K562 (cell line): ENCODE data around the gene TMIGD2. TPM values are rescaled to one million over a fixed set of nuclear protein-coding genes. Genes with fewer than 3 reads are reported as not detected.

Experiments
- BHLHE40 ChIP-seq: IDR thresholded peaks from 2 replicates; pipeline ENCODE4 v1.6.1; 2011; ENCODE audit warnings: low read length, improper control_type of control experiment
- ETV5 ChIP-seq: sonication (generic); formaldehyde crosslinking; IDR thresholded peaks from 2 replicates; pipeline ENCODE4 v1.4.0; 2020; ENCODE audit warnings: low read depth, mild to moderate bottlenecking, missing genetic modification reagents
- HDAC2 ChIP-seq: fragments of 450-650 bp; IDR thresholded peaks from 2 replicates; pipeline ENCODE4 v1.6.1; 2016; ENCODE audit warnings: mild to moderate bottlenecking
- MAFG ChIP-seq: fragments of 450-650 bp; conservative IDR thresholded peaks from 2 replicates; pipeline ENCODE4 v1.6.1; 2016; ENCODE audit warnings: missing genetic modification characterization, missing compliant biosample characterization
- NR2C2 ChIP-seq, 2 experiments: fragments of 200-800 bp in 1 of 2; sonication (Bioruptor generic) in 1 of 2; sonication (generic) in 1 of 2; formaldehyde crosslinking in 1 of 2; IDR thresholded peaks; 2 replicates each; pipeline versions ENCODE4 v1.6.1 to v1.8.0; 2016 to 2022; ENCODE audit warnings: mild to moderate bottlenecking in 1 of 2, missing compliant biosample characterization in 1 of 2, missing genetic modification characterization in 1 of 2, missing genetic modification reagents in 1 of 2
- OTX1 ChIP-seq: fragments of 450-650 bp; formaldehyde crosslinking; IDR thresholded peaks from 2 replicates; pipeline ENCODE4 v1.4.0; 2022; ENCODE audit warnings: mild to moderate bottlenecking
- RBBP5 ChIP-seq: fragments of 200-600 bp; sonication (generic); IDR thresholded peaks from 2 replicates; pipeline ENCODE4 v1.6.1; 2012; ENCODE audit warnings: borderline replicate concordance, mild to moderate bottlenecking, low read length, control low read depth, inconsistent platforms; ENCODE audit not compliant: insufficient read depth, poor library complexity, severe bottlenecking
- SETDB1 ChIP-seq: IDR thresholded peaks from one replicate; pipeline ENCODE4 v1.6.1; 2012; ENCODE audit warnings: low read length, control low read depth, inconsistent platforms
- SP1 ChIP-seq: sonication (generic); formaldehyde crosslinking; IDR thresholded peaks from 2 replicates; pipeline ENCODE4 v1.8.1; 2022; ENCODE audit warnings: mild to moderate bottlenecking, missing genetic modification reagents
- SP2 ChIP-seq: IDR thresholded peaks from 2 replicates; pipeline ENCODE4 v1.6.1; 2011; ENCODE audit warnings: mild to moderate bottlenecking, low read depth, low read length, moderate library complexity; ENCODE audit not compliant: poor library complexity, severe bottlenecking; ENCODE audit errors: extremely low read depth
- TAL1 ChIP-seq: fragments of 450-650 bp; IDR thresholded peaks from 2 replicates; pipeline ENCODE4 v1.6.1; 2016; ENCODE audit warnings: mild to moderate bottlenecking
- THRAP3 ChIP-seq: fragments of 450-650 bp; IDR thresholded peaks from 2 replicates; pipeline ENCODE4 v1.6.1; 2016; ENCODE audit warnings: mild to moderate bottlenecking, inconsistent platforms, borderline replicate concordance
- ZKSCAN1 ChIP-seq: fragments of 150-350 bp; IDR thresholded peaks from 2 replicates; pipeline ENCODE4 v1.6.1; 2016; ENCODE audit warnings: low read depth, low read length
- ZNF263 ChIP-seq: sonication (generic); formaldehyde crosslinking; IDR thresholded peaks from 2 replicates; pipeline ENCODE4 v1.8.0; 2022; ENCODE audit warnings: mild to moderate bottlenecking, missing genetic modification reagents, borderline replicate concordance
- ZNF77 ChIP-seq: fragments of 250-450 bp; sonication (Bioruptor Pico); IDR thresholded peaks from 2 replicates; pipeline ENCODE4 v1.5.0; 2020
- polyA plus RNA-seq, 8 experiments: library from polyadenylated mRNA; depleted of rRNA in 4 of 8; stranded (reverse) in 5 of 8; unstranded in 3 of 8; fragments of >200 nt; fragmentation: Nextera tagmentation in 2 of 8; fragmentation: Illumina TruSeq in 1 of 8; extraction: Ambion mirVana in 2 of 8; extraction: Trizol in 1 of 8; gene quantifications; 2 replicates each; pipeline versions ENCODE4 v1.2.1 to v1.2.3, GENCODE V29; 2011 to 2014; ENCODE audit warnings: inconsistent platforms in 1 of 8, missing spikeins in 1 of 8
- total RNA-seq, 7 experiments: library from RNA; depleted of rRNA in 6 of 7; stranded (reverse); fragments of >200 nt in 6 of 7; fragmentation: Illumina TruSeq in 2 of 7; extraction: Trizol in 2 of 7; gene quantifications; 2 replicates each; pipeline versions ENCODE4 v1.2.1 to v1.2.3, GENCODE V29; 2011 to 2021; ENCODE audit warnings: low replicate concordance in 1 of 7
- TF ChIP-seq, protein P1 (sequence below): fragments of 450-650 bp; IDR thresholded peaks from 2 replicates; pipeline ENCODE4 v1.6.1; 2016
- TF ChIP-seq, protein P2 (sequence below): fragments of 250-450 bp; sonication (Bioruptor Pico); IDR thresholded peaks from 2 replicates; pipeline ENCODE4 v1.4.0; 2020
- TF ChIP-seq, protein P3 (sequence below): sonication (generic); formaldehyde crosslinking; IDR thresholded peaks from 2 replicates; pipeline ENCODE4 v1.8.1; 2023; ENCODE audit warnings: mild to moderate bottlenecking, missing genetic modification reagents

Gene TMIGD2
- total and polyA plus RNA-seq, 9 of the 15 experiments (the other 6 are each of a cell fraction or from before 2014, with no cell fraction given) = not detected

DNA sequence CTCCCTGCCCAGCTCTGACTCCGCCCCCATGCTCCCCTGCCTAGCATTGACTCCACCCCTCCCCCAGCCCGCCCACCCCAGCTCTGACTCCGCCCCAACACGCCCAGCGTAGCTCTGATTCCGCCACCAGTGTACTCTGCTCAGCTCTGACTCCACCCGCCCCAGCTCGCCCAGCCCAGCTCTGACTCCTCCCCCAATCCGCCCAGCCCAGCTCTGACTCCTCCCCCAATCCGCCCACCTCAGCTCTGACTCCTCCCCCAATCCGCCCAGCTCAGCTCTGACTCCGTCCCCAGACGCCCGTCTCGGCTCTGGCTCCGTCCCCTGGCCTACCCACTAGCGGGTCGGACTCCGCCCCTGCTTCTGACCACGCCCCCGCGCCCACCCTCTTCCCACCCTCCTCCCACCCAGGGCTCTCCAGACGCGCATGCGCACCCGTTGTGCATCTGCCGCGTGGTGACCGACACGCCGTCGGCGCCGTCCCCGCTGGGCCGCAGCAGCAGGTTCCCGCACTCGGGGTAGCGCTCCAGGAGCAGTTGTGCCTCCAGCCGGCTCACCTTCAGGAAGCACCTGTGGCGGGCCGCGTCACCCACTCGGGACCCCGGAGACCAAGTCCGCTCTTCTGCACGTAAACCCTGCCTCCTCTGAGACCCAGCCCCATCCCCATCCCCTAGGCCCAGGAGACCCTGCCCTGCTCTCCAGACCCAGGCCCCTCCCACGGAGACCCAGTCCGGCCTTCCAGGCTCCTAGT lies 26.2 kb upstream of the TMIGD2 start (continued):
- TF ChIP-seq RBBP5 (peak; percentile 53), ZKSCAN1 (peak; percentile 41; the same call in 1 of the 2 replicates), ZNF77 (CRISPR knock-in tag) (no peak), BHLHE40 (no peak; the same call in 1 of the 2 replicates), OTX1 (CRISPR knock-in tag) (0 out of 2 replicates have a peak, but pooled peaks have one; percentile 15), SP2 (peak; percentile 73), MAFG (tag) (no peak), SETDB1 (no peak), NR2C2 (CRISPR knock-in tag; IDR thresholded peaks at IDR 0.05) (peak; percentile 65; the same call in 1 of the 2 replicates), NR2C2 (tag; IDR thresholded peaks at IDR 0.05) (no peak), TAL1 (no peak), ETV5 (CRISPR knock-in tag) (peak; percentile 70; the same call in 1 of the 2 replicates), HDAC2 (peak; percentile 56; the same call in 1 of the 2 replicates), SP1 (CRISPR knock-in tag) (peak; percentile 100), THRAP3 (no peak), ZNF263 (peak; percentile 37; the same call in 1 of the 2 replicates)
- TF ChIP-seq, protein P1, sequence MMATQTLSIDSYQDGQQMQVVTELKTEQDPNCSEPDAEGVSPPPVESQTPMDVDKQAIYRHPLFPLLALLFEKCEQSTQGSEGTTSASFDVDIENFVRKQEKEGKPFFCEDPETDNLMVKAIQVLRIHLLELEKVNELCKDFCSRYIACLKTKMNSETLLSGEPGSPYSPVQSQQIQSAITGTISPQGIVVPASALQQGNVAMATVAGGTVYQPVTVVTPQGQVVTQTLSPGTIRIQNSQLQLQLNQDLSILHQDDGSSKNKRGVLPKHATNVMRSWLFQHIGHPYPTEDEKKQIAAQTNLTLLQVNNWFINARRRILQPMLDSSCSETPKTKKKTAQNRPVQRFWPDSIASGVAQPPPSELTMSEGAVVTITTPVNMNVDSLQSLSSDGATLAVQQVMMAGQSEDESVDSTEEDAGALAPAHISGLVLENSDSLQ = peak; percentile 79
- TF ChIP-seq, protein P2, sequence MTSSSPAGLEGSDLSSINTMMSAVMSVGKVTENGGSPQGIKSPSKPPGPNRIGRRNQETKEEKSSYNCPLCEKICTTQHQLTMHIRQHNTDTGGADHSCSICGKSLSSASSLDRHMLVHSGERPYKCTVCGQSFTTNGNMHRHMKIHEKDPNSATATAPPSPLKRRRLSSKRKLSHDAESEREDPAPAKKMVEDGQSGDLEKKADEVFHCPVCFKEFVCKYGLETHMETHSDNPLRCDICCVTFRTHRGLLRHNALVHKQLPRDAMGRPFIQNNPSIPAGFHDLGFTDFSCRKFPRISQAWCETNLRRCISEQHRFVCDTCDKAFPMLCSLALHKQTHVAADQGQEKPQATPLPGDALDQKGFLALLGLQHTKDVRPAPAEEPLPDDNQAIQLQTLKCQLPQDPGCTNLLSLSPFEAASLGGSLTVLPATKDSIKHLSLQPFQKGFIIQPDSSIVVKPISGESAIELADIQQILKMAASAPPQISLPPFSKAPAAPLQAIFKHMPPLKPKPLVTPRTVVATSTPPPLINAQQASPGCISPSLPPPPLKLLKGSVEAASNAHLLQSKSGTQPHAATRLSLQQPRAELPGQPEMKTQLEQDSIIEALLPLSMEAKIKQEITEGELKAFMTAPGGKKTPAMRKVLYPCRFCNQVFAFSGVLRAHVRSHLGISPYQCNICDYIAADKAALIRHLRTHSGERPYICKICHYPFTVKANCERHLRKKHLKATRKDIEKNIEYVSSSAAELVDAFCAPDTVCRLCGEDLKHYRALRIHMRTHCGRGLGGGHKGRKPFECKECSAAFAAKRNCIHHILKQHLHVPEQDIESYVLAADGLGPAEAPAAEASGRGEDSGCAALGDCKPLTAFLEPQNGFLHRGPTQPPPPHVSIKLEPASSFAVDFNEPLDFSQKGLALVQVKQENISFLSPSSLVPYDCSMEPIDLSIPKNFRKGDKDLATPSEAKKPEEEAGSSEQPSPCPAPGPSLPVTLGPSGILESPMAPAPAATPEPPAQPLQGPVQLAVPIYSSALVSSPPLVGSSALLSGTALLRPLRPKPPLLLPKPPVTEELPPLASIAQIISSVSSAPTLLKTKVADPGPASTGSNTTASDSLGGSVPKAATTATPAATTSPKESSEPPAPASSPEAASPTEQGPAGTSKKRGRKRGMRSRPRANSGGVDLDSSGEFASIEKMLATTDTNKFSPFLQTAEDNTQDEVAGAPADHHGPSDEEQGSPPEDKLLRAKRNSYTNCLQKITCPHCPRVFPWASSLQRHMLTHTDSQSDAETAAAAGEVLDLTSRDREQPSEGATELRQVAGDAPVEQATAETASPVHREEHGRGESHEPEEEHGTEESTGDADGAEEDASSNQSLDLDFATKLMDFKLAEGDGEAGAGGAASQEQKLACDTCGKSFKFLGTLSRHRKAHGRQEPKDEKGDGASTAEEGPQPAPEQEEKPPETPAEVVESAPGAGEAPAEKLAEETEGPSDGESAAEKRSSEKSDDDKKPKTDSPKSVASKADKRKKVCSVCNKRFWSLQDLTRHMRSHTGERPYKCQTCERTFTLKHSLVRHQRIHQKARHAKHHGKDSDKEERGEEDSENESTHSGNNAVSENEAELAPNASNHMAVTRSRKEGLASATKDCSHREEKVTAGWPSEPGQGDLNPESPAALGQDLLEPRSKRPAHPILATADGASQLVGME (CRISPR knock-in tag) = 0 out of 2 replicates have a peak, but pooled peaks have one; percentile 37
- TF ChIP-seq, protein P3, sequence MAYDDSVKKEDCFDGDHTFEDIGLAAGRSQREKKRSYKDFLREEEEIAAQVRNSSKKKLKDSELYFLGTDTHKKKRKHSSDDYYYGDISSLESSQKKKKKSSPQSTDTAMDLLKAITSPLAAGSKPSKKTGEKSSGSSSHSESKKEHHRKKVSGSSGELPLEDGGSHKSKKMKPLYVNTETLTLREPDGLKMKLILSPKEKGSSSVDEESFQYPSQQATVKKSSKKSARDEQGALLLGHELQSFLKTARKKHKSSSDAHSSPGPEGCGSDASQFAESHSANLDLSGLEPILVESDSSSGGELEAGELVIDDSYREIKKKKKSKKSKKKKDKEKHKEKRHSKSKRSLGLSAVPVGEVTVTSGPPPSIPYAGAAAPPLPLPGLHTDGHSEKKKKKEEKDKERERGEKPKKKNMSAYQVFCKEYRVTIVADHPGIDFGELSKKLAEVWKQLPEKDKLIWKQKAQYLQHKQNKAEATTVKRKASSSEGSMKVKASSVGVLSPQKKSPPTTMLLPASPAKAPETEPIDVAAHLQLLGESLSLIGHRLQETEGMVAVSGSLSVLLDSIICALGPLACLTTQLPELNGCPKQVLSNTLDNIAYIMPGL (CRISPR knock-in tag) = 0 out of 2 replicates have a peak, but pooled peaks have one; percentile 62
